H9 (cell line): ENCODE results near the gene IL1R2. TPM values are rescaled to one million over a fixed set of nuclear protein-coding genes. Genes with fewer than 3 reads are reported as not detected.

Source experiments
- DNase-seq: peaks from one replicate; pipeline ENCODE4 v3.0.0-alpha.2; 2017
- H2AFZ ChIP-seq: one replicate; pipeline ENCODE4 v1.6.1; 2013; ENCODE audit warnings: mild to moderate bottlenecking, low read length, control low read depth, moderate library complexity
- H2AK5ac ChIP-seq: 2 replicates; pipeline ENCODE4 v1.6.1; 2013; ENCODE audit warnings: low read length, control low read depth, mixed read lengths; ENCODE audit not compliant: insufficient read length
- H2BK120ac ChIP-seq: one replicate; pipeline ENCODE4 v1.6.1; 2013; ENCODE audit warnings: low read depth, mild to moderate bottlenecking, low read length, control low read depth, inconsistent platforms; ENCODE audit not compliant: poor library complexity, severe bottlenecking
- H2BK12ac ChIP-seq: 2 replicates; pipeline ENCODE4 v1.6.1; 2013; ENCODE audit warnings: low read length, control low read depth, mixed read lengths, low read depth; ENCODE audit not compliant: insufficient read length
- H2BK15ac ChIP-seq: 2 replicates; pipeline ENCODE4 v1.6.1; 2013; ENCODE audit warnings: low read depth, low read length, control low read depth
- H2BK20ac ChIP-seq: one replicate; pipeline ENCODE4 v1.6.1; 2013; ENCODE audit warnings: low read depth, mild to moderate bottlenecking, low read length, control low read depth, inconsistent platforms; ENCODE audit not compliant: poor library complexity, severe bottlenecking
- H2BK5ac ChIP-seq: 2 replicates; pipeline ENCODE4 v1.6.1; 2013; ENCODE audit warnings: low read length, control low read depth, mixed read lengths; ENCODE audit not compliant: insufficient read length
- H3K14ac ChIP-seq: 2 replicates; pipeline ENCODE4 v1.6.1; 2013; ENCODE audit warnings: low read length, control low read depth; ENCODE audit not compliant: insufficient read depth
- H3K18ac ChIP-seq: 2 replicates; pipeline ENCODE4 v1.6.1; 2013; ENCODE audit warnings: low read depth, mild to moderate bottlenecking, mixed read lengths, low read length, control low read depth; ENCODE audit not compliant: insufficient read length
- H3K23ac ChIP-seq: 2 replicates; pipeline ENCODE4 v1.6.1; 2013; ENCODE audit warnings: low read length, control low read depth, mixed read lengths, low read depth; ENCODE audit not compliant: insufficient read length
- H3K23me2 ChIP-seq: 2 replicates; pipeline ENCODE4 v1.6.1; 2013; ENCODE audit warnings: low read depth, mild to moderate bottlenecking, mixed read lengths, low read length, control low read depth; ENCODE audit not compliant: insufficient read length, poor library complexity, severe bottlenecking
- H3K27ac ChIP-seq: 2 replicates; pipeline ENCODE4 v1.5.1; 2013; ENCODE audit warnings: low read length, control low read depth, mixed read lengths, low read depth; ENCODE audit not compliant: insufficient read length
- H3K27me3 ChIP-seq: 2 replicates; pipeline ENCODE4 v1.6.1; 2013; ENCODE audit warnings: low read length, control low read depth, inconsistent platforms; ENCODE audit not compliant: insufficient read depth
- H3K4ac ChIP-seq: 2 replicates; pipeline ENCODE4 v1.6.1; 2013; ENCODE audit warnings: low read depth, mild to moderate bottlenecking, control low read depth, inconsistent platforms, low read length, moderate library complexity
- H3K4me1 ChIP-seq: 2 replicates; pipeline ENCODE4 v1.6.1; 2013; ENCODE audit warnings: low read length, control low read depth, inconsistent platforms; ENCODE audit not compliant: insufficient read depth
- H3K4me2 ChIP-seq: 2 replicates; pipeline ENCODE4 v1.6.1; 2013; ENCODE audit warnings: low read length, control low read depth, mixed read lengths; ENCODE audit not compliant: insufficient read length, insufficient read depth
- H3K56ac ChIP-seq: 2 replicates; pipeline ENCODE4 v1.6.1; 2013; ENCODE audit warnings: low read depth, mild to moderate bottlenecking, mixed read lengths, low read length, control low read depth; ENCODE audit not compliant: insufficient read length
- H3K79me1 ChIP-seq: 2 replicates; pipeline ENCODE4 v1.6.1; 2013; ENCODE audit warnings: low read depth, mild to moderate bottlenecking, moderate library complexity, low read length, control low read depth, inconsistent platforms; ENCODE audit not compliant: insufficient read depth, poor library complexity, severe bottlenecking
- H3K79me2 ChIP-seq: 2 replicates; pipeline ENCODE4 v1.6.1; 2013; ENCODE audit warnings: low read length, control low read depth, inconsistent platforms; ENCODE audit not compliant: insufficient read depth
- H3K9ac ChIP-seq: 2 replicates; pipeline ENCODE4 v1.6.1; 2013; ENCODE audit warnings: low read length, control low read depth, mixed read lengths; ENCODE audit not compliant: insufficient read length; ENCODE audit errors: extremely low read depth
- H3K9me3 ChIP-seq: one replicate; pipeline ENCODE4 v1.6.1; 2013; ENCODE audit warnings: low read depth, low read length, inconsistent platforms; ENCODE audit not compliant: control insufficient read depth
- H3T11ph ChIP-seq: one replicate; pipeline ENCODE4 v1.6.1; 2013; ENCODE audit warnings: mild to moderate bottlenecking, low read length, control low read depth, inconsistent platforms
- H4K20me1 ChIP-seq: one replicate; pipeline ENCODE4 v1.6.1; 2013; ENCODE audit not compliant: control insufficient read depth, insufficient read length, insufficient read depth
- H4K5ac ChIP-seq: 2 replicates; pipeline ENCODE4 v1.6.1; 2013; ENCODE audit warnings: low read depth, mild to moderate bottlenecking, mixed read lengths, low read length, control low read depth; ENCODE audit not compliant: insufficient read length
- H4K8ac ChIP-seq: replicated peaks from 2 replicates; pipeline ENCODE4 v1.6.1; 2013; ENCODE audit warnings: low read length, control low read depth, mixed read lengths, low read depth; ENCODE audit not compliant: insufficient read length
- H4K91ac ChIP-seq: 2 replicates; pipeline ENCODE4 v1.6.1; 2013; ENCODE audit warnings: low read depth, mild to moderate bottlenecking, moderate library complexity, mixed read lengths, low read length, control low read depth; ENCODE audit not compliant: insufficient read length
- H3K27ac Mint-ChIP-seq, 3 experiments: 2 replicates in 2 of 3; 3 replicates in 1 of 3; pipeline ENCODE4 v1.8.0; 2020 to 2021; ENCODE audit warnings: mixed read lengths in 3 of 3, mild to moderate bottlenecking in 1 of 3, moderate library complexity in 1 of 3
- H3K27me3 Mint-ChIP-seq: 2 replicates; pipeline ENCODE4 v1.8.0; 2021; ENCODE audit warnings: low read depth, mild to moderate bottlenecking, moderate library complexity, mixed read lengths
- H3K36me3 Mint-ChIP-seq, 3 experiments: 2 replicates in 2 of 3; 3 replicates in 1 of 3; pipeline ENCODE4 v1.8.0; 2020 to 2021; ENCODE audit warnings: low read depth in 3 of 3, mixed read lengths in 3 of 3; ENCODE audit not compliant: insufficient read depth in 1 of 3
- H3K4me1 Mint-ChIP-seq, 2 experiments: 2 replicates each; pipeline ENCODE4 v1.8.0; 2020; ENCODE audit warnings: mixed read lengths in 2 of 2
- H3K4me3 Mint-ChIP-seq, 2 experiments: 2 replicates in 1 of 2; 3 replicates in 1 of 2; pipeline ENCODE4 v1.8.0; 2020 to 2021; ENCODE audit warnings: mild to moderate bottlenecking in 2 of 2, mixed read lengths in 2 of 2, moderate library complexity in 1 of 2
- H3K9me3 Mint-ChIP-seq, 2 experiments: 2 replicates in 1 of 2; 3 replicates in 1 of 2; pipeline ENCODE4 v1.8.0; 2020; ENCODE audit warnings: mild to moderate bottlenecking in 2 of 2, mixed read lengths in 2 of 2, moderate library complexity in 1 of 2
- WGBS: extraction: QIAGEN DNeasy Blood & Tissue Kit; methylation state at CpG from one replicate; pipeline ENCODE4 v1.1.7; 2013; ENCODE audit warnings: missing lambda C conversion rate, low lambda C conversion rate, mixed read lengths; ENCODE audit not compliant: insufficient read length; ENCODE audit errors: extremely low coverage; 5-methylcytosine and 5-hydroxymethylcytosine counted together
- total RNA-seq: library from RNA; stranded (reverse); gene quantifications from 2 replicates; pipeline ENCODE4 v1.2.1, GENCODE V29; 2021
- TF ChIP-seq, protein P1 (sequence below): fragments of 200-600 bp; sonication (generic); conservative IDR thresholded peaks from 3 replicates; pipeline ENCODE4 v1.8.0; 2021; ENCODE audit warnings: antibody characterized with exemption, mild to moderate bottlenecking

Gene IL1R2
- total RNA-seq, 1 experiment from 2014 or later: not detected

DNA sequence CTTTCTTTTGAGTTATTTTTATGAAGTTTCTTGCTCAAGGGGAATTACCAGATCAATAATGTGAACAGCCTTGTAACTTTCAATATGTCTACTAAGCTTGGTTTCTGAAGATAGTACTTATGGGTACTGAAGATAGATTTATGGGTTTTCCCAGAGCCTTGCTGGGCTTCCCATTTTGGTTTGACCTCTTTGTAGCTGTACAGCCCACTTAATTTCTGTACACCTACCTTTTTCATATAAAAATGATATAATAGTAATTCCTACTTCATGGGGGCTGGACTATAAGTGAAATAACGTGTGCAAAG lies 22.2 kb downstream of the IL1R2 start:
- Mint-ChIP-seq H3K27ac (no peak overlapping the region), H3K36me3 (no peaks in the 10 kb centered on the region), H3K4me1 (no peaks in the 10 kb centered on the region), H3K4me3 (no peak overlapping the region), H3K9me3 (0 out of 5 replicates have a peak, but pooled peaks cover 0 to 2% of the 10 kb centered on the region in 2 experiments), H3K27me3 (peaks cover 2% of the 10 kb centered on the region; the same call in 1 of the 2 replicates)
- no peaks in the 10 kb centered on the region for H3K4me1 ChIP-seq
- H3K9me3 ChIP-seq: no peaks in the 10 kb centered on the region
- H3T11ph ChIP-seq: no peak overlapping the region
- H4K20me1 ChIP-seq: no peaks in the 10 kb centered on the region
- H3K27ac ChIP-seq: no peak overlapping the region
- no peak overlapping the region for H3K9ac ChIP-seq
- TF ChIP-seq, protein P1, sequence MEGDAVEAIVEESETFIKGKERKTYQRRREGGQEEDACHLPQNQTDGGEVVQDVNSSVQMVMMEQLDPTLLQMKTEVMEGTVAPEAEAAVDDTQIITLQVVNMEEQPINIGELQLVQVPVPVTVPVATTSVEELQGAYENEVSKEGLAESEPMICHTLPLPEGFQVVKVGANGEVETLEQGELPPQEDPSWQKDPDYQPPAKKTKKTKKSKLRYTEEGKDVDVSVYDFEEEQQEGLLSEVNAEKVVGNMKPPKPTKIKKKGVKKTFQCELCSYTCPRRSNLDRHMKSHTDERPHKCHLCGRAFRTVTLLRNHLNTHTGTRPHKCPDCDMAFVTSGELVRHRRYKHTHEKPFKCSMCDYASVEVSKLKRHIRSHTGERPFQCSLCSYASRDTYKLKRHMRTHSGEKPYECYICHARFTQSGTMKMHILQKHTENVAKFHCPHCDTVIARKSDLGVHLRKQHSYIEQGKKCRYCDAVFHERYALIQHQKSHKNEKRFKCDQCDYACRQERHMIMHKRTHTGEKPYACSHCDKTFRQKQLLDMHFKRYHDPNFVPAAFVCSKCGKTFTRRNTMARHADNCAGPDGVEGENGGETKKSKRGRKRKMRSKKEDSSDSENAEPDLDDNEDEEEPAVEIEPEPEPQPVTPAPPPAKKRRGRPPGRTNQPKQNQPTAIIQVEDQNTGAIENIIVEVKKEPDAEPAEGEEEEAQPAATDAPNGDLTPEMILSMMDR: no peak
- no peak overlapping the region for H3K23ac ChIP-seq
- no peak overlapping the region for H4K91ac ChIP-seq
- no peak overlapping the region for H4K5ac ChIP-seq
- no peak overlapping the region for H2AK5ac ChIP-seq
- H3K56ac ChIP-seq: no peak overlapping the region
- H3K79me2 ChIP-seq: no peaks in the 10 kb centered on the region
- no peak overlapping the region for H3K4me2 ChIP-seq
- H3K23me2 ChIP-seq: no peaks in the 10 kb centered on the region
- H3K4ac ChIP-seq: no peak overlapping the region
- H2BK120ac ChIP-seq: no peak overlapping the region
- no peak overlapping the region for H3K18ac ChIP-seq
- no peak overlapping the region for H3K14ac ChIP-seq
- no peak overlapping the region for H2BK5ac ChIP-seq
- H3K27me3 ChIP-seq: no peaks in the 10 kb centered on the region
- WGBS: no CpG with 5 or more reads among the region's 1 CpG
- no peak overlapping the region for H2AFZ ChIP-seq
- H4K8ac ChIP-seq: no peak overlapping the region
- DNase-seq: no peak
- H2BK20ac ChIP-seq: no peak overlapping the region
- H2BK12ac ChIP-seq: no peak overlapping the region
- no peaks in the 10 kb centered on the region for H3K79me1 ChIP-seq
- no peak overlapping the region for H2BK15ac ChIP-seq
